ENCODE measurements around the gene KL. TPM values are rescaled to one million over a fixed set of nuclear protein-coding genes. Genes with fewer than 3 reads are reported as not detected.

Gene KL
- total RNA-seq, 4 donors from 2014 or later = 1.4 to 4.5 (median 2.8) TPM

- DNase-seq = no peak
- H3K9me3 ChIP-seq = no peaks in the 10 kb centered on the region
- no peak overlapping the region for H3K4me3 ChIP-seq (replicated peaks in 1 of 3)
- H3K36me3 ChIP-seq = no peaks in the 10 kb centered on the region
- intact Hi-C loops (cut with DNase I) = no loop called here
- H3K4me1 ChIP-seq = no peaks in the 10 kb centered on the region
- WGBS, 2 donors = 82 to 83% methylated on average over 3 of the region's 3 CpGs
- TF ChIP-seq CTCF (IDR thresholded peaks at IDR 0.05) (no peak), POLR2A (IDR thresholded peaks at IDR 0.05) (no peak)
- H3K27ac ChIP-seq = no peak overlapping the region
- no peaks in the 10 kb centered on the region for H3K27me3 ChIP-seq
Measured at GRCh38 chr13:33078263-33078662, 62.0 kb downstream of the KL start.

- no peak overlapping the region for H3K4me3 ChIP-seq (replicated peaks in 1 of 3)
- no peaks in the 10 kb centered on the region for H3K4me1 ChIP-seq
- WGBS, 2 donors = 34 to 45% methylated on average over 2 of the region's 2 CpGs
- H3K27me3 ChIP-seq = no peaks in the 10 kb centered on the region
- H3K36me3 ChIP-seq = no peaks in the 10 kb centered on the region
- H3K9me3 ChIP-seq = no peaks in the 10 kb centered on the region
- TF ChIP-seq CTCF (IDR thresholded peaks at IDR 0.05) (no peak), POLR2A (IDR thresholded peaks at IDR 0.05) (no peak)
- no peak for DNase-seq
- H3K27ac ChIP-seq = no peak overlapping the region
- intact Hi-C loops (cut with DNase I) = no loop called here
Measured at GRCh38 chr13:33079960-33080359, 63.7 kb downstream of the KL start.

- WGBS, 2 donors = 57 to 65% methylated on average over 5 of the region's 5 CpGs
Measured at GRCh38 chr13:33080972-33081590, 64.9 kb downstream of the KL start.

GRCh38 chr13:33081666-33082065, 65.4 kb downstream of the KL start:
- H3K9me3 ChIP-seq = no peaks in the 10 kb centered on the region
- no peaks in the 10 kb centered on the region for H3K36me3 ChIP-seq
- intact Hi-C loops (cut with DNase I) = no loop called here
- DNase-seq = no peak
- H3K4me3 ChIP-seq (replicated peaks in 1 of 3) = no peak overlapping the region
- H3K4me1 ChIP-seq = no peaks in the 10 kb centered on the region
- no peaks in the 10 kb centered on the region for H3K27me3 ChIP-seq
- no peak overlapping the region for H3K27ac ChIP-seq
- TF ChIP-seq CTCF (IDR thresholded peaks at IDR 0.05) = no peak
- no peak for TF ChIP-seq POLR2A (IDR thresholded peaks at IDR 0.05)
- 64 to 65% methylated on average over 1 of the region's 1 CpG for WGBS, 2 donors

More at GRCh38 chr13:33080972-33081590, 64.9 kb downstream of the KL start:
- no peak overlapping the region for H3K27ac ChIP-seq
- no peaks in the 10 kb centered on the region for H3K27me3 ChIP-seq
- no peaks in the 10 kb centered on the region for H3K4me1 ChIP-seq
- intact Hi-C loops (cut with DNase I) = no loop called here
- no peak for DNase-seq
- H3K4me3 ChIP-seq (replicated peaks in 1 of 3) = no peak overlapping the region
- H3K36me3 ChIP-seq = no peaks in the 10 kb centered on the region
- H3K9me3 ChIP-seq = no peaks in the 10 kb centered on the region
- no peak for TF ChIP-seq POLR2A (IDR thresholded peaks at IDR 0.05)
- no peak for TF ChIP-seq CTCF (IDR thresholded peaks at IDR 0.05)

GRCh38 chr13:33083054-33083453, 66.8 kb downstream of the KL start:
- H3K4me3 ChIP-seq (replicated peaks in 1 of 3) = no peak overlapping the region
- intact Hi-C loops (cut with DNase I) = no loop called here
- no peaks in the 10 kb centered on the region for H3K9me3 ChIP-seq
- no peaks in the 10 kb centered on the region for H3K27me3 ChIP-seq
- no peak overlapping the region for H3K27ac ChIP-seq
- no peak for DNase-seq
- TF ChIP-seq CTCF (IDR thresholded peaks at IDR 0.05) (no peak), POLR2A (IDR thresholded peaks at IDR 0.05) (no peak)
- H3K36me3 ChIP-seq = no peaks in the 10 kb centered on the region
- 95 to 98% methylated on average over 1 of the region's 1 CpG for WGBS, 2 donors
- H3K4me1 ChIP-seq = no peaks in the 10 kb centered on the region

Data from thyroid gland (tissue), 4 donors.